KMS-11 (cell line): ENCODE results near the gene WNT7A.

Experiments used
- H2AFZ ChIP-seq: fragments of 200-600 bp; sonication (generic); 2 replicates; pipeline ENCODE4 v1.6.1; 2016; ENCODE audit warnings: antibody characterized with exemption, mixed run types, low read depth
- H3K27ac ChIP-seq: fragments of 200-600 bp; sonication (generic); 2 replicates; pipeline ENCODE4 v1.6.1; 2016; ENCODE audit warnings: mild to moderate bottlenecking, mixed run types
- H3K27me3 ChIP-seq: fragments of 200-600 bp; sonication (generic); 2 replicates; pipeline ENCODE4 v1.6.1; 2017; ENCODE audit warnings: mild to moderate bottlenecking, low read depth, mixed run types, moderate library complexity; ENCODE audit not compliant: insufficient read depth
- H3K36me3 ChIP-seq: fragments of 200-600 bp; sonication (generic); 2 replicates; pipeline ENCODE4 v1.6.1; 2017; ENCODE audit warnings: mild to moderate bottlenecking, mixed run types; ENCODE audit not compliant: insufficient read depth
- H3K4me1 ChIP-seq: fragments of 200-600 bp; sonication (generic); 2 replicates; pipeline ENCODE4 v1.6.1; 2016; ENCODE audit warnings: mild to moderate bottlenecking, low read depth, mixed run types; ENCODE audit not compliant: poor library complexity, severe bottlenecking
- H3K4me2 ChIP-seq: fragments of 200-600 bp; sonication (generic); 2 replicates; pipeline ENCODE4 v1.7.0; 2016; ENCODE audit warnings: mild to moderate bottlenecking, mixed run types
- H3K4me3 ChIP-seq: fragments of 200-600 bp; sonication (generic); IDR thresholded peaks from 2 replicates; pipeline ENCODE4 v1.6.1; 2017; ENCODE audit warnings: low read depth, low read length, mixed read lengths; ENCODE audit not compliant: insufficient read depth
- H3K79me2 ChIP-seq: fragments of 200-600 bp; sonication (generic); 2 replicates; pipeline ENCODE4 v1.6.1; 2016; ENCODE audit warnings: low read depth, mixed run types; ENCODE audit not compliant: insufficient read depth
- H3K9ac ChIP-seq: fragments of 200-600 bp; sonication (generic); 2 replicates; pipeline ENCODE4 v1.6.1; 2016; ENCODE audit warnings: mild to moderate bottlenecking, mixed run types
- H4K20me1 ChIP-seq: fragments of 200-600 bp; sonication (generic); 2 replicates; pipeline ENCODE4 v1.6.1; 2016; ENCODE audit warnings: mild to moderate bottlenecking, mixed run types; ENCODE audit not compliant: insufficient read depth
- CTCF ChIP-seq: fragments of 200-600 bp; sonication (generic); conservative IDR thresholded peaks from 2 replicates; pipeline ENCODE4 v1.6.1; 2017; ENCODE audit warnings: low read depth, mild to moderate bottlenecking, antibody characterized with exemption, low read length, moderate library complexity, mixed read lengths

WNT7A gene

GRCh38 chr3:13821126-13821525, 58.7 kb downstream of the WNT7A start:
- TF ChIP-seq CTCF: no peak
- no peaks in the 10 kb centered on the region for H3K36me3 ChIP-seq
- H3K4me3 ChIP-seq: no peak overlapping the region
- no peaks in the 10 kb centered on the region for H3K4me1 ChIP-seq
- no peak overlapping the region for H2AFZ ChIP-seq
- H4K20me1 ChIP-seq: no peaks in the 10 kb centered on the region
- H3K27ac ChIP-seq: no peak overlapping the region
- H3K4me2 ChIP-seq: no peak overlapping the region
- no peak overlapping the region for H3K9ac ChIP-seq
- no peaks in the 10 kb centered on the region; the same call in 1 of the 2 replicates for H3K27me3 ChIP-seq
- no peaks in the 10 kb centered on the region for H3K79me2 ChIP-seq

- Histone ChIP-seq H3K9ac (no peak overlapping the region), H3K4me1 (no peaks in the 10 kb centered on the region), H3K4me2 (no peak overlapping the region), H3K79me2 (no peaks in the 10 kb centered on the region), H3K27me3 (no peaks in the 10 kb centered on the region; the same call in 1 of the 2 replicates), H3K36me3 (no peaks in the 10 kb centered on the region), H3K27ac (no peak overlapping the region), H2AFZ (no peak overlapping the region), H3K4me3 (no peak overlapping the region), H4K20me1 (no peaks in the 10 kb centered on the region)
- no peak for TF ChIP-seq CTCF
Measured at GRCh38 chr3:13818919-13819318, 61.0 kb downstream of the WNT7A start.

- no peak overlapping the region for H3K4me2 ChIP-seq
- H3K4me1 ChIP-seq: no peaks in the 10 kb centered on the region
- no peak for TF ChIP-seq CTCF
- no peak overlapping the region for H3K9ac ChIP-seq
- no peaks in the 10 kb centered on the region for H3K27me3 ChIP-seq
- no peaks in the 10 kb centered on the region for H4K20me1 ChIP-seq
- no peak overlapping the region for H3K27ac ChIP-seq
- H3K4me3 ChIP-seq: no peak overlapping the region
- no peaks in the 10 kb centered on the region for H3K36me3 ChIP-seq
- no peaks in the 10 kb centered on the region for H3K79me2 ChIP-seq
- no peak overlapping the region for H2AFZ ChIP-seq
Measured at GRCh38 chr3:13815088-13815683, 64.7 kb downstream of the WNT7A start.

- no peak overlapping the region for H3K9ac ChIP-seq
- no peak for TF ChIP-seq CTCF
Measured at GRCh38 chr3:13812034-13812471, 67.8 kb downstream of the WNT7A start.

More at GRCh38 chr3:13812034-13812471, 67.8 kb downstream of the WNT7A start:
- Histone ChIP-seq H3K4me3 (no peak overlapping the region), H3K36me3 (no peaks in the 10 kb centered on the region), H3K79me2 (no peaks in the 10 kb centered on the region), H3K27ac (no peak overlapping the region), H3K4me1 (no peaks in the 10 kb centered on the region), H3K4me2 (no peak overlapping the region), H2AFZ (no peak overlapping the region), H3K27me3 (no peaks in the 10 kb centered on the region), H4K20me1 (no peaks in the 10 kb centered on the region)
